GM18858 (cell line): ENCODE measurements around the gene PAPSS1.
A peak's percentile ranks its signal among the peaks of the same experiment; 100 is the strongest.
"Not testable (repeated sequence)": the region's sequence is repeated elsewhere in the genome, so short reads cannot be mapped to it uniquely, and the experiment has no call there.

Experiments
- ATAC-seq: cut with Tn5 transposase; IDR thresholded peaks from one replicate; pipeline ENCODE4 v1.9.1; 2021; ENCODE audit not compliant: unreplicated experiment

PAPSS1 gene

DNA sequence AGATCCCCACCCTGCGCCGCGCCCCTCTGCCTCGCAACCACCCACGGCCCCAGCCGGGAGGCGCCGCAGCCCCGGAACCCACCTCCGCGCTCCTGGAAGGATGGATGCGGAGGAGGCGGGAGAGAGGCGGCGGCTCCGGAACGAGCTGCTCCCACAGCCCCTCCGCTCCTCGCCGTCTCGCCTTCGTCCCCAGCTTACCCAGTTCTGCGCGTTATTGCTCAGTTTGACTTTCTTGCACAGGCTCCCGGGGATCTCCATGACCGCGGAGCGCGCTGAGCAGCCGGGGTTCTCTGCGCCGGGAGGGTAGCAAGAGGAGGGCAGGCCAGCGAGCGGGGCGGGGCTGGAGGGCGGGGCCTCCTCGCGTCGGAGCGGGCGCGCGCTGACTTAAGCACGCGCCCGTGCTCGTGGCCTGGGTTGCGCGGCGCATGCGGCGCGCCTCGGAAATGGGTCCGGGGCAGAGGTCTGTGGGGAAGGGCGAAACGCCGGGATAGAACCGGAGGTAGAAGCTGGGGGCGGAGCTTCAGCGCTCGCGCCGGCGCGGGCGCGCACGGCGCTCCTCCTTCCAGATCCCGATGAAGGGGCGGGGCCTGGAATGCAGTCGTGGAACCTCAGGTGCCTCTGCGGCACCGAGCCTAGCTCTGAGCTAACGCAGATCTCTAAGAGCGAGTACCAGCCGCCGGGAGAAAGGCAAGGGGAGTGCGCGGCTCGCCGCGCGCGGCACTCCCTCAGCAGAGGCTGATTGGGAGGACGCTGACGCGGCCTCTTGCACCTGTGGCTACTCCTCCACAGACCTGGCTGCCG, at the start of gene PAPSS1:
PAPSS1 (minus strand) TSS at position 313 of the 801 bp plus-strand sequence; CDS start at position 258, 55 bp downstream.
- ATAC-seq = peak; percentile 83

DNA sequence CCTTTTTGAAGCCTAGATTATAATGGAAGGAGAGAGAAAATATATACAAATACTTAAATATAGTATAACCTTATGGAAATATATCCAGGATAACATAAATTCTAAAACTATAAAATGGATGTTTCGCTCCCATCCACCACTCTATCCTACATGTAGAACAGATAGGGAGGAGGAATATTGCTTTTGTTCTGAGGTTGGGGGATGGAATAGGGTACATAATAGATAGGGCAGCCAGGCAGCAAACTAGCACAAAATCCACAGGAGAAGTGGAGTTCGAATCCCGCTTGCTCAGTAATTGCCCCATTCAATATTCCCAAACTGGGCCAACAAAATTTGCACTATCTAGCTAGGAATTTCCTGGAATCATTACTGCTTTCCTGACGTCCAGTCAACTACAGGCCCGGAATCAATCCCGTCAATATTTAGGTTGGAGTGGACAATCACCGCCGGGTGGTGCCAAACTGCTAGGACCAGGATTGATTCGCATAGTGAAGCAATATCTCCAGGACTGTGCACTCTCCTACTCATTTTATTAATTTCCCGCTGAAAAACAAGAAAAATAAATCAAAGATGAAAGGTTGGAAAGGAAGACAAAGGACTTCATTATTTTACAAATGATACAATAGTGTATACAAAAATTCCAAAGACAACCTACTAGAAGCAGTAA, 40.4 kb upstream of the PAPSS1 start:
- no peak for ATAC-seq

DNA sequence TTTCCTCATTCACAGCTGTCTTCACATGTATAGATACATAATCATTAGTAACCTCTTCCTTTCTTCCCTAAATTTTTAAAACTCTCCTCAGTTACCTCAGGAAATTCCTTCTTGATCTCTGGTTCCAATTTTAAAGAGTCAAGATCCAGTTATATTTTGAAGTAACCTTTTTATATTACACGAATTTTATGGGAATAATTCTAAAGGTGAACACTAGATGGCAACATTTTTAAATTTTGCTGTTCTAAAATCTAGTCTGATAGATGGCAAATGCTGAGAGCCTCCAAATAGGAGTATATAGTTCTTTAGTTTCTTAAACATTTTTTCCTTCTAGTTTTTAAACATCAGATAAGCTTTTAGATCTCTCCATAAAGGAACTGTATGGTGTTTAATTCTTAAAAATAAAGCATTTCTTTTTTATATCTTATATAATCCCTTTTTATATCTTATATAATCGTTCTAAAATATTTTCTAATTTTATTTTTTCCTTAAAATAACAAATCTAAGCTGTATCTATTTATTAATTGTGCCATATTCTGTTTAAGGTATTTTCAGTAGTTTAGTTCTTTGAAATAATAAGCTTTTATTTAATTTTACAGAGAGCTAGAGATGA, 37.9 kb upstream of the PAPSS1 start:
- ATAC-seq = no peak

DNA sequence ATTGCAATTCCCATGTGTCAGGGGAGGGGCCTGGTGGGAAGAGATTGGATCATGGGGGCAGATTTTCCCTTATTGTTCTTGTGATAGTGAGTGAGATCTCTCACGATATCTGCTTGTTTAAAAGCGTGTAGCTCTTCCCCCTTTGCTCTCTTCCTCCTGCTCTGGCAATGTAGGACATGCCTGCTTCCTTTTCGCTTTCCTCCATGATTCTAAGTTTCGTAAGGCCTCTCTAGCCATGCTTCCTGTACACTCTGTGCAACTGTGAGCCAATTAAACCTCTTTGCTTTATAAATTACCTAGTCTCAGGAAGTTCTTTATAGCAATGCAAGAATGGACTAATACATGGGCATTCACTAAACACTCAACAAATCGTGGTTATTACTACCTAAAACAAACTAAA, 37.2 kb upstream of the PAPSS1 start:
- no peak for ATAC-seq

DNA sequence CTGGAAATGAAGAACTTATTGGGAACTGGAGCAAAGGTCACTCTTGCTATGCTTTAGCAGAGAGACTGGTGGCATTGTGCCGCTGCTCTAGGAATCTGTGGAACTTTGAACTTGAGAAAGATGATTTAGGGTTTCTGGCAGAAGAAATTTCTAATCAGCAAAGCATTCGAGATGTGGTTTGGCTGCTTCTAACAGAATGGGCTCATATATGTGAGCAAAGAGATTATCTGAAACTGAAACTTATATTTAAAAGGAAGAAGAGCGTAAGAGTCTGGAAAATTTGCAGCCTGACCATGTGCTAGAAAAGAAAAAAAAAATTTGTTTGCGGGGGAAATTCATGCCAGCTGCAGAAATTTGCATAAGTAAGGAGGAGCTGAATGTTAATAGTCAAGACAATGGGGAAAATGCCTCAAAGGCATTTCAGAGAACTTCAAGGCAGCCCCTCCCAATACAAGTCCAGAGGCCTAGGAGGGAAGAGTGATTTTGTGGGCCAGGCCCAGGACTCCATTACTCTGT, 35.9 kb upstream of the PAPSS1 start:
- ATAC-seq = no peak

DNA sequence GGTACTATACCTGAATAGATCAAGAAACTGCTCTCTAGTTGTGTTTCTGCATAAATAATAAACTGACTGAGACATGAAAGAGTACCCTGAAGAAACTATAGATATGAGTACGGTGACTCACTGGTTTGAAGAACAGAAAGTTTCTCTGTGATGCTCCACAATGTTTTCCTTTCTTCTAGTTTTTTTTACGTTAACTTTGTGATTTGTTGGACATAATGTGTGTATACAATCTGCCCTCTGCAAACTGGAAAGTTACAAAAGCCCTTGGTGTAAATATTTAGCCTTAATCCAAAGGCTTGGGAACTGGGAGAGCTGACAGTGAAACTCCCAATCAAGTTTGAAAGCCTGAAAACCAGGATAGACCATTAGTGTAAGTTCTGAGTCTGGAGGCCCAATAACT, 31.6 kb upstream of the PAPSS1 start:
- no peak for ATAC-seq

DNA sequence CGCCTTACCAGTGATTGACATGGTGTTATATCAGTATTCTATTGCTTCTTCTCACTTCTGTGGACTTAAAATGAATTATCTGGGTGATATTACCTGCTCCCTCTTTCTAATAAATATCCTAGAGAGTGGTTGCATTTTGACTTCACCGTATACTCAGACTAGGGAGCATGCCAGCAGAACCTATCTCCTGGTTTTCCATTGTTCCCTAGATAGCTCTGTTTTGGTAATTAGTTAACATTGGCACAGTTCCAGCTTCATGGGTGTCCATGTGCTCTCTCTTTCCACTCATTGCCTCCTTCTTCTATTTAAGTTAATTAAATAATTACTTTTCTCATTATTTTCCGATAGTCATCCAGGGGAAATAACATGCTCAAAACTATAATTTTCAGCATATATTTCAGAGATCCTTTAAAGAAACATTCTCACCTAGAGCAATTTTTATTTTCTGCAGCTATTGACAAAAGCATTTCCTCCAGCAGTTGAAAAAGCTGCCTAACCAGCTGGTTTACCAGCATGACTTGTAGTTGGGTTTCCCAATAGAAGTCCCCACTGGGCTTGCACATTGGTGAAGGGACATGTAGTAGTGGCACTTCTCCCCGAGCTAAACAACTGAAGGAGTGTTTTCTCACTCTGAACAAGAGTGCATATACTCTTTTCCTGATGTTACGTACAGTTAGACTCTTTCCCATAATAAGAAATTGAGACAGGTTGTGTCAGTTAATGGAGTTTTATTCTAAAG, 27.9 kb upstream of the PAPSS1 start:
- ATAC-seq = no peak

DNA sequence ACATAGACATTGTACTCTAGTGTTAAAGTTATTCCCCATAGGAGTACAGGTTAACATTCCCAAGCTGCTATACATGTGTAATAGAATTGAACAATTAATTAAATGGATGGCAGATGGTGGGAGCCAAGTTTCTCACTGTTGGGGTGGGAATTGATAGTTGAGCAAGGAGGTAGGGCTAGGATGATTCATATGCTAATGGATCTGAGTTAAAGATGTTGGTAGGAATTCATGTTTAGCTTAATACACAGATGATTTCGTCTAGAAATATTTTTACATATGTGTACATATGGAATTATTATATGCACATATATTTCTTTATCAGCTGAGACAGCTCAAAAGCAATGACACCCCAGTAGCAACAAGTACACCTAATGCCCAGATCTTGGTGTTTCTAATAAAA, 26.1 kb upstream of the PAPSS1 start:
- ATAC-seq = no peak

DNA sequence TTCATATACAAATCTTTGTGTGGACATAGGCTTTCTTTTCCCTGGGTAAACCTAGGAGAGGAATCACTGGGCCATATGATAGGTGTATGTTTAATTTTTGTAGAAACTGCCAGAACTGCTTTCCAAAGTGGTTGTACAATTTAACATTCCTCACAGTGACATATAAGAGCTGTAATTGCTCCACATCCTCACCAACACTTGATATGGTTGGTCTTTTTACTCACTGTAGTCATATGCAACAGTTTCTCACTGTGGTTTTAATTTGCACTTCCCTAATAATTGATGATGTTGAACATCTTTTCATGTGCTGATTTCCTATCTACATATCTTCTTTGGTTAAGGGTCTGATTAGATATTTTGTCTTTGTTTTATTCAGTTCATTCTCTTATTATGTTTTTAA, 24.5 kb upstream of the PAPSS1 start:
- no peak for ATAC-seq

DNA sequence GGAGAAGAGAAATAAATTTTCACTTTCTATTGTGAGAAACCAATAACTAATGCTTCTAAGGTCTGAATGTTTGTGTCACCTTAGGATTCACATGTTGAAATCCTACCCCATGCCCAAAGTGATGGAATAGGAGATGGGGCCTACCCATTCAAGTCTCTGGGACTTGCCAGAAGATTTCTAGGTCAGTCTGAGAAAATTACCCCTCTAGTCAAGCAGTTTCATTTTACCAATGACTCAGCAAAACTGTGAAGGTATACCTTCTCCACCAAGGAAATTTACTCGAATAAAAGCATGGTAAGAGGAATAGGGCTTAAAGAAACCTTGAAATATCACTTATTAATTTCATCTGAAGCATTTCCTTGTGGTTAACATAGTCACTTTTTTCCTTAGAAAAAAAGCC, 23.5 kb upstream of the PAPSS1 start:
- ATAC-seq = peak; percentile 58

DNA sequence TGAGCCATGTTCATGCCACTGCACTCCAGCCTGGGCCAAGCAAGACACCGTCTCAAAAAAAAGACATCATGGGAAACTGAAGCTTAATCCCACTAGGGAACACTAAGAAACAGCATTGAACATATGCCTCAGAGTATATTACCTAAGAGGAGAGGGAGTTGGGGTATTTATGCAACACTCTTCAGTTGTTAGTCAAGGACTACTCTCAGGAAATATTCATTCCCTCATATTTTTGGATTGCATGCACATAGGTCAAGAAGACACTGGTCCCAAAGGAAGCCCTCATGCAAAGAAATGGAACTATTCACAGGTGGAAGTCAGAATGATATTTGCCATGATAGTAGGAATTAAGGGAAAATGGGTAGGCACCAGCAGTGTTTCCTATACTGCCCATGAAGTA, 22.8 kb upstream of the PAPSS1 start:
- ATAC-seq = no peak

DNA sequence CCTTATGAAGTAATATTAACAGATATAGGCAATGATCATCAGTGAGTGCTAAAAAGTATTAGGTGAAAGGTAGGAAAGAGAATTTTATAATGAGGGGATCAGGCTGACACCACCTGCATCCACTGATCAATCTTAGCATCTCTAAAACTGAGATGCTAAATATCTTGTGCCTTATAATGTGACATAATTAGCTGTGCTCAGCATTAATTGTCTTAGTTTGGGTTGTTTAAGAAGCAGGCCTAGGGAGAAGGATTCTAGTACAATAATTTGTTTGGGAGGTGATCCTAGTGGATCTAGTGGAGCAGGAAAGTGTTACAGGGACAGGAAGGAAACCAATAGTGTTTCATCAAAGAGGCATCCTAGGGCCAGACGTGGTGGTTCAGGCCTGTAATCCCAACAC, 22.2 kb upstream of the PAPSS1 start:
- no peak for ATAC-seq

DNA sequence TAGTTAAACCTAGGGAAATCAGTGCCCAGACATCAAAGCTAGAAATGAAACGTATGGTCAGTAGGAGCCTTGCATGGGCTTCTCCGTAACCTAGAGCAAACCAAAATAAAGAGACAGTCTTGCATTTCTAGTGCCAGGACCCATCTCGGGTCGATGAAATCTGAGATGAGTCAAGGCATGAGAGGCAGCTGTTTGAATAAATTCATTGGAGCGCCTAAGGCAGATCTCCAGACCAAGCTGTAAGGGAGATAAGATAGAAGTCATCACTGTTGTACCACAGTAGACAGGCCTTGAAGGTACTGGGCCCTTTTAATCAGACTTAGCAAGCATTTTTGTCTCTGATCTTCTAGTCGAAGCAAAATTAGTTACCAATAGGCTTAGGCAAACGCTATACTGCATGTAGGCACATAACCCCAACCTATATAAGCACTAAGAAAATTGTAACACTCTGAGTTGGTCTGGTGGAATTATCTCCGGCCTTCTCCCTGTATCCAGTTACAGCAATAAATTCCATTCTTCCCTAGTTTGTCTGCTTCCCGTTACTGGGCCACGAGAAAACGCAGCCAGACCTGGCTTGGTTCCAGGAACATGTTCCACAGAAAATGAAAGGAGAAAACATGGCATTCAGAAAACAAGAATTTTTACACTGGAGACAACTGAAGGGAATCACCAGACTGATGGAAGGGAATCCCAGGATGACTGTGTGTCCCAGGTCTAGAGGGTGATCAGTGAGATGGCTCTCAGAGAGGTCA, 21.1 kb upstream of the PAPSS1 start:
- ATAC-seq = no peak

DNA sequence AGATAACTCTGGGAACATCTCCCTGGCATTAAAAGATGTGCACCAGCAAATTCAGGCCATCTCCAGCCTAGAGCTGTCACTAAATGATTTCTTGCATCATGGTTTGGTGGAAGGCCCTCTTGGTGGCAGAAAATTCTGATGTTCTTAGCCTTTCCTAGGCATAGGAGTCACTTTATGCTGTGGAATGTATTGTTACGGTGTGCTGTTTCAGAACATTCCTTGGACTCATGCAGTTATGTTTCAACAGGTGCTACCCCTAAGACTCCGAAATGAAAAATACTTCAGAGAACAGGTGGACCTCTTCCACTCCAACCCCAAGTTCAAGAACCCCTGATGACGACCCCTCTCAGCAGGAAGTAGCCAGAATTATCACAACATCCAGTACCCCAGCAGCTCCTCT, 20.3 kb upstream of the PAPSS1 start:
- no peak for ATAC-seq

DNA sequence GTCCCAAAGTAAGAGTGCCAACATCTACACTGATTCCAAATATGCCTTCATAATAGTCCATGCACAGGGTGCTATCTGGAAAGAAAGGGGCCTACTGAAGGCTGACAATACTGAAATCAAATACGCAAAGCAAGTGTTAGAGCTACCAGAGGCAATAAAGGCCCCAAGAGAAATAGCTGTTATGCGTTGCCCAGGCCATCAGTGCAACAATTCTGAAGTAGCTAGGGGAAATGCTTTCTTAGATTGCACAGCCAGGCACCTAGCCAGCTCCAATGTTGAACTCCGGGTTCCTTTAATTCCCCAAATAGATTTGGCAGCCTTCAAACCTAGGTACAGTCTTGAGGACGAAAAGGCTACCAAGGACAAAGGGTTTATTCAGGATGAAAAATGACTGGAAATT, 17.4 kb upstream of the PAPSS1 start:
- no peak for ATAC-seq

DNA sequence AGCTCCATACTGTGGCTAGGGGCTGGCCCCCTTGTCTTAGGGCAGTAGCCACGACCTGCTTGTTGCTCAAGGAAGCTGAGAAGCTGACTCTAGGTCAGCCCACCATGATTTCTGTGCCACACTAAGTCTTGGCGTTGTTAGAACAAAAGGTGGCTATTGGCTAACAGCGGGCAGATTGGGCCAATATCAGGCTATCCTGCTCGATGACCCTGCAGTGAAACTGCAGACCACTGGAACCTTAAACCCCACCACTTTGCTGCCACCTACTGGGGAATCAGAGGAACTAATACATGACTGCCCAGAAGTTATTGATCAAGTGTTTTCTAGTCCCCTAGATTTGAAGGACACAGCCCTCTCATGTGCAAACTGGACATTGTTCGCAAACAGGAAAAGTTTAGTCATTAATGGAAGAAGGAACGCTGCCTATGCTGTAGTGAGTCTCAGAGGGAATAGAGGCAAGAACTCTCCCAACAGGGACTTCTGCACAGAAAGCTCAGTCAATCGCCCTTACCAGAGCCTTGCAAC, 17.0 kb upstream of the PAPSS1 start:
- peak; percentile 45 for ATAC-seq

DNA sequence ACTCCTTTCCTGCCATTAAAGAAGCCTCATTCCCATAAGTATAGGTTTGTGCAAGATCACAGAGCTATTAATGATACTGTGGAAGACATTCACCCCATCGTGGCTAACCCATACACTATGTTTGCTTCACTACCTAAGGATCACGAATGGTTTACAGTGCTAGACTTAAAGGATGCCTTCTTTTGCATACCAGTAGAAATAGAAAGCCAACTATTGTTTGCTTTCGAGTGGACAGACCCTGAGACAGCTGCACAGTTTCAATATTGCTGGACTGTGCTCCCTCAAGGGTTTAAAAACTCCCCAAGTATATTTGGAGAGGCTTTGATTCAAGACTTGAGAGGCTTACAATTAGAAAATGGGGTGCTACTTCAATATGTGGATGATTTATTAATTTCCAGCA, 16.0 kb upstream of the PAPSS1 start:
- ATAC-seq = peak; percentile 71

DNA sequence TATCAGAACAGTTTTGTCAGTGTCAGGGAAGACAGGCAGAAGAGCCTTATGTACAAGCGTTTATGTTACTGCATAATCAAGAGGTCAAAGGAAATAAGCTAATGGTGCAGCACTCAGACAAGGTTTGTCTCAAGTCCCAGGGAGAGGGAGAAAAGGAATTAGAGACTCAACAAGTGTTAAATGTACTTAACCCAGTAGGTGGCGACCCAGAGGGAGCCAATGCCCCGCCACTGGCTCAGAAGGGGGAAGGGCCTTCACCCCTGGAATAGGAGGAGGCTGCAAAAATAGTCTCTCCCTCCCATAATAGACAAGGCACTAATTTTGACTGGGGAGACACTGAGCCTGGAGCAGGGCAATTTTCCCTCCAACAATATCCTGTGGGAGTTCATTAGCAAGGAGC, 14.1 kb upstream of the PAPSS1 start:
- ATAC-seq = no peak

DNA sequence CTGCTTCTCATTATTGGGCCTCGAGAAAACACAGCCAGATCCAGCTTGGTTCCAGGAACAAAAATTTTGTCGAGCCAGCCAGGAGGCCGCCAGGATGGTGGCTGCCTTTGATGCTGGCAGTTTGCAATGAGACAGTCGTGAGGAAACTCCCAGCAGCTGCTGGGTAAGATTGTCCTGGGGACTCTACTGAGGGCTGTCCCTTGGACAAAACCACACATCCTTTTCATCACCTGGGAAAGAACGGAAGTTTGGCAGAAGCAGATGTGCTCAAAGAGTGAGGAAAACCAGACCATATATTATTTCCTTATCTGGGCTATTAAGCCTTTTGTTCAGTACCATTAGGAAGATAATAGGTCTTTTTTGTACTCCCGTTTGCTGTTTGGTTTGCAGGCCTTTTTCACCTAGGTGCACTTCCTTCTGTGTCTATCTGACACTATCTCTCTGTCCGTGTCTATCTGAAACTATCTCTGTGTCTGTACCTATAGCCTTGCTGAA, 13.4 kb upstream of the PAPSS1 start:
- no peak for ATAC-seq

DNA sequence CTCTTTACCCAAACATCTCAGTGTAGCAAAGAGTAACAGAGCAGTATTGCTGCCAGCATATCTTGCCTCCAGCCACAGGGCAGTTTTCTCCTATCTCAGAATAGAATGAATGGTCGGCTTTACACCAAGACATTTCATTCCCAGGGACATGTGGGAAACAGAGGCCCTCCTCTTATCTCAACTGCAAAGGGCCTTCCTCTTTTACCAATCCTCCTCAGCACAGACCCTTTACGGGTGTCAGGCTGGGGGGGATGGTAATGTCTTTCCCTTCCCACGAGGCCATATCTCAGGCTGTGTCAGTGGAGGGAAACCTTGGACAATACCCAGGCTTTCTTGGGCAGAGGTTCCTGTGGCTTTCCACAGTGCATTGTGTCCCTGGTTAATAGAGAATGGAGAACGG, 9.0 kb upstream of the PAPSS1 start:
- not testable (repeated sequence) for ATAC-seq
